ENCODE data around the gene WTAP.

GRCh38 chr6:159722655-159723054, 4.7 kb upstream of the WTAP start:
- no peak for TF ChIP-seq EZH2 (IDR thresholded peaks at IDR 0.05; ENCODE audit: low read depth)
- TF ChIP-seq CTCF (conservative IDR thresholded peaks at IDR 0.05) = no peak
